Sigmoid colon (tissue), 4 donors: ENCODE results near the gene CDK14.

ENCODE experiments used
- EP300 ChIP-seq, 4 donors: sonication (generic); formaldehyde crosslinking; IDR thresholded peaks; one replicate each; pipeline ENCODE4 v1.6.1; 2017; ENCODE audit warnings: antibody characterized with exemption in 4 of 4
- POLR2A ChIP-seq, 2 donors: fragments of 450-650 bp; IDR thresholded peaks; one replicate each; pipeline ENCODE4 v1.6.1; 2016; ENCODE audit warnings: antibody characterized with exemption in 2 of 2, mild to moderate bottlenecking in 2 of 2, moderate library complexity in 2 of 2
- TF ChIP-seq, protein P1 (sequence below), 4 experiments: fragments of 450-650 bp in 3 of 4; fragments of 200-600 bp in 1 of 4; IDR thresholded peaks; one replicate each; pipeline ENCODE4 v1.5.1; 2016 to 2019; ENCODE audit warnings: antibody characterized with exemption in 4 of 4, mild to moderate bottlenecking in 3 of 4, moderate library complexity in 2 of 4

DNA sequence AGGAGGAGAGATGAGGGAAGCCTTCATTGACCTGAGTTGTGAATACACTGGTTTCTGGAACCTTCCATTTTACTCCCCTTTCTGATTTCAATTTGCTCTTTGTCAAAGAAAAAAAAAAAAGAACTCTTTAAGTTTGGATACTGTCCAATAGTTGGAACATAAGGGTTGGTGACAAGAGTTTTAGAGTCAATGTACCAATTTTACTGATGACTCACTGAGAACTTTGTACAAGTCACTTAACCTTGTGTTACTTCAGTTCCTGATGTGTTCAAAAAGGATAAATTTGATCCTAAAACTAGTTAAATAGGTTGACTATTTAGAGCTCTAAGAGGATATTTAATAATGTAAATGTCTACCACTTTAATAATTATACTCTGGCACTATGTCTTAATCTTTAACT lies 4.1 kb upstream of the CDK14 start:
- TF ChIP-seq POLR2A (IDR thresholded peaks at IDR 0.05) (no peak), EP300 (IDR thresholded peaks at IDR 0.05) (no peak)
- TF ChIP-seq, protein P1, sequence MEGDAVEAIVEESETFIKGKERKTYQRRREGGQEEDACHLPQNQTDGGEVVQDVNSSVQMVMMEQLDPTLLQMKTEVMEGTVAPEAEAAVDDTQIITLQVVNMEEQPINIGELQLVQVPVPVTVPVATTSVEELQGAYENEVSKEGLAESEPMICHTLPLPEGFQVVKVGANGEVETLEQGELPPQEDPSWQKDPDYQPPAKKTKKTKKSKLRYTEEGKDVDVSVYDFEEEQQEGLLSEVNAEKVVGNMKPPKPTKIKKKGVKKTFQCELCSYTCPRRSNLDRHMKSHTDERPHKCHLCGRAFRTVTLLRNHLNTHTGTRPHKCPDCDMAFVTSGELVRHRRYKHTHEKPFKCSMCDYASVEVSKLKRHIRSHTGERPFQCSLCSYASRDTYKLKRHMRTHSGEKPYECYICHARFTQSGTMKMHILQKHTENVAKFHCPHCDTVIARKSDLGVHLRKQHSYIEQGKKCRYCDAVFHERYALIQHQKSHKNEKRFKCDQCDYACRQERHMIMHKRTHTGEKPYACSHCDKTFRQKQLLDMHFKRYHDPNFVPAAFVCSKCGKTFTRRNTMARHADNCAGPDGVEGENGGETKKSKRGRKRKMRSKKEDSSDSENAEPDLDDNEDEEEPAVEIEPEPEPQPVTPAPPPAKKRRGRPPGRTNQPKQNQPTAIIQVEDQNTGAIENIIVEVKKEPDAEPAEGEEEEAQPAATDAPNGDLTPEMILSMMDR (IDR thresholded peaks at IDR 0.05) = no peak
